ENCODE measurements around the gene TLR2.

The TLR2 gene

GRCh38 chr4:153647975-153648374 is 36.1 kb upstream of the TLR2 start:
- no peak for DNase-seq (ENCODE audit: low read depth)

GRCh38 chr4:153649572-153649991 is 34.5 kb upstream of the TLR2 start:
- TF ChIP-seq CTCF (conservative IDR thresholded peaks at IDR 0.05; ENCODE audit: control insufficient read depth, insufficient read depth, low read depth, low read length): peak; percentile 42
- H3K4me3 ChIP-seq (ENCODE audit: control insufficient read depth, low read depth, low read length): no peak overlapping the region
- DNase-seq (ENCODE audit: low read depth): peak; percentile 59

More at GRCh38 chr4:153647975-153648374, 36.1 kb upstream of the TLR2 start:
- TF ChIP-seq CTCF (conservative IDR thresholded peaks at IDR 0.05; ENCODE audit: control insufficient read depth, insufficient read depth, low read depth, low read length): no peak
- H3K4me3 ChIP-seq (ENCODE audit: control insufficient read depth, low read depth, low read length): no peak overlapping the region

- no peak for DNase-seq (ENCODE audit: low read depth)
- no peak overlapping the region for H3K4me3 ChIP-seq (ENCODE audit: control insufficient read depth, low read depth, low read length)
- no peak for TF ChIP-seq CTCF (conservative IDR thresholded peaks at IDR 0.05; ENCODE audit: control insufficient read depth, insufficient read depth, low read depth, low read length)
Observed at GRCh38 chr4:153651116-153651515, 33.0 kb upstream of the TLR2 start.

GRCh38 chr4:153651587-153651986 is 32.5 kb upstream of the TLR2 start:
- no peak overlapping the region for H3K4me3 ChIP-seq (ENCODE audit: control insufficient read depth, low read depth, low read length)
- no peak for TF ChIP-seq CTCF (conservative IDR thresholded peaks at IDR 0.05; ENCODE audit: control insufficient read depth, insufficient read depth, low read depth, low read length)
- peak; percentile 56 for DNase-seq (ENCODE audit: low read depth)

GRCh38 chr4:153652051-153652784 is 31.9 kb upstream of the TLR2 start:
- no peak overlapping the region for H3K4me3 ChIP-seq (ENCODE audit: control insufficient read depth, low read depth, low read length)
- DNase-seq (ENCODE audit: low read depth): peak; percentile 77
- TF ChIP-seq CTCF (conservative IDR thresholded peaks at IDR 0.05; ENCODE audit: control insufficient read depth, insufficient read depth, low read depth, low read length): no peak

GRCh38 chr4:153655002-153655541 is 29.0 kb upstream of the TLR2 start:
- TF ChIP-seq CTCF (conservative IDR thresholded peaks at IDR 0.05; ENCODE audit: control insufficient read depth, insufficient read depth, low read depth, low read length): no peak
- H3K4me3 ChIP-seq (ENCODE audit: control insufficient read depth, low read depth, low read length): no peak overlapping the region
- DNase-seq (ENCODE audit: low read depth): no peak

Measured in fibroblast of mammary gland (primary cell).